Calu3 (cell line): Measurements from ENCODE around the gene TEX51. TPM values are rescaled to one million over a fixed set of nuclear protein-coding genes. Genes with fewer than 3 reads are reported as not detected.
A peak's percentile ranks its signal among the peaks of the same experiment; 100 is the strongest.

Experiments used
- BruUV-seq: library from RNA; stranded (reverse); fragments of 400-500 nt; replicated peaks from 2 replicates; lab custom pipeline; 2021; lab: Mats Ljungman, UMichigan
- CTCF ChIA-PET: fragments of 300-600 bp; sonication (Branson Sonifier 250); formaldehyde crosslinking; loops from one replicate; lab custom pipeline; 2022; ENCODE audit warnings: antibody characterized with exemption; lab: Charles Lee
- DNase-seq: peaks from one replicate; pipeline ENCODE4 v3.0.0; 2022
- H3K27ac Mint-ChIP-seq: one replicate; pipeline ENCODE4 v1.8.0; 2022; ENCODE audit warnings: mixed read lengths; ENCODE audit not compliant: unreplicated experiment
- H3K27me3 Mint-ChIP-seq: one replicate; pipeline ENCODE4 v1.8.0; 2022; ENCODE audit warnings: mixed read lengths; ENCODE audit not compliant: unreplicated experiment
- H3K36me3 Mint-ChIP-seq: one replicate; pipeline ENCODE4 v1.8.0; 2022; ENCODE audit warnings: mild to moderate bottlenecking, moderate library complexity, mixed read lengths; ENCODE audit not compliant: insufficient read depth, unreplicated experiment
- H3K4me1 Mint-ChIP-seq: one replicate; pipeline ENCODE4 v1.8.0; 2022; ENCODE audit warnings: mild to moderate bottlenecking, low read depth, mixed read lengths; ENCODE audit not compliant: unreplicated experiment
- H3K4me3 Mint-ChIP-seq: one replicate; pipeline ENCODE4 v1.8.0; 2022; ENCODE audit warnings: mild to moderate bottlenecking, low read depth, moderate library complexity, mixed read lengths; ENCODE audit not compliant: unreplicated experiment
- H3K9me3 Mint-ChIP-seq: one replicate; pipeline ENCODE4 v1.8.0; 2022; ENCODE audit warnings: low read depth, mixed read lengths; ENCODE audit not compliant: unreplicated experiment
- intact Hi-C: fragments of 100-400 bp; cut with micrococcal nuclease; formaldehyde crosslinking; loops from one replicate; pipeline ENCODE4 v1.10.0; 2022; ENCODE audit not compliant: unreplicated experiment
- total RNA-seq: library from RNA; stranded (reverse); gene quantifications from 2 replicates; pipeline ENCODE4 v1.2.3, GENCODE V29; 2022
- TF ChIP-seq, protein P1 (sequence below): fragments of 200-600 bp; IDR thresholded peaks from one replicate; pipeline ENCODE4 v1.8.0; 2022; ENCODE audit warnings: antibody characterized with exemption; ENCODE audit not compliant: unreplicated experiment

The TEX51 gene
- total RNA-seq, 1 experiment from 2014 or later, result not detected

DNA sequence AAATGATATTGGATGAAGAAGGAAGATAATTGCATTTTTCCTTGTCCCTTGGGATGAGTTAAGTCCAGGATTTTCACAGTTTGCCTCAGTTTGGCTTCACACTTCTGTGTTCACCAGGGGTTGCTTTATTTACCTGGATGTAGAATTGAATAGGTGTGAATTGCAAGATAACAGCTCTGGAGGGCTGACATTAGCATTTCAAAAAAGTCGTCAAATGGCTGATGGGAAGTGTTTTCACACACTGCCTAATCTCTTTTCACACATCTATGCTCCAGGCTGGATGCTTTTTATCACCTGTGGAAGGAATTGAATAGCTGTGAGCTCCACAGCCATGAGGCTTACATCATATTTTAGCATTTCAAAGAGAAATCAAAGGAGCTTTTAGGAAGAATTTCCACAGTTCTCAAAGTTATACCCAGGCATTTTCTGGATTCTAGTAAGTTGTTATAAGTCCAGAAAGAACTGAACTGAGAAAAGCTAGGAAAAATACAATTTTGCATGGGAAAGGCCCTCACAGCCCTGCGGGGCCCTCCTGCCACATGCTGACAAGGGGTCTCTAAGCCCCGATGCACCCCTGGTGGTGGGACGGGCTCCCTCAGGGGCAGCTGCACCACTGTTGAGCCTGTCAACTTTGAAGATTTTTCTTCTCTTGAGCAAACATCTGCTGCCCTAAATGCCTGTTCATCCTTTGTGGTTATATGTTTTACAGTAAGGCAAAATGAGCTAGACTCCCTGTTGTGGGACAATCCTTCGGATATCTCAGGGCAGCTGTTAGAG is 43.9 kb downstream of the TEX51 start:
- H3K36me3 Mint-ChIP-seq, result peaks cover 10% of the 10 kb centered on the region
- CTCF ChIA-PET, result no interaction called here
- H3K27ac Mint-ChIP-seq, result no peak overlapping the region
- intact Hi-C loops, result no loop called here
- TF ChIP-seq, protein P1, sequence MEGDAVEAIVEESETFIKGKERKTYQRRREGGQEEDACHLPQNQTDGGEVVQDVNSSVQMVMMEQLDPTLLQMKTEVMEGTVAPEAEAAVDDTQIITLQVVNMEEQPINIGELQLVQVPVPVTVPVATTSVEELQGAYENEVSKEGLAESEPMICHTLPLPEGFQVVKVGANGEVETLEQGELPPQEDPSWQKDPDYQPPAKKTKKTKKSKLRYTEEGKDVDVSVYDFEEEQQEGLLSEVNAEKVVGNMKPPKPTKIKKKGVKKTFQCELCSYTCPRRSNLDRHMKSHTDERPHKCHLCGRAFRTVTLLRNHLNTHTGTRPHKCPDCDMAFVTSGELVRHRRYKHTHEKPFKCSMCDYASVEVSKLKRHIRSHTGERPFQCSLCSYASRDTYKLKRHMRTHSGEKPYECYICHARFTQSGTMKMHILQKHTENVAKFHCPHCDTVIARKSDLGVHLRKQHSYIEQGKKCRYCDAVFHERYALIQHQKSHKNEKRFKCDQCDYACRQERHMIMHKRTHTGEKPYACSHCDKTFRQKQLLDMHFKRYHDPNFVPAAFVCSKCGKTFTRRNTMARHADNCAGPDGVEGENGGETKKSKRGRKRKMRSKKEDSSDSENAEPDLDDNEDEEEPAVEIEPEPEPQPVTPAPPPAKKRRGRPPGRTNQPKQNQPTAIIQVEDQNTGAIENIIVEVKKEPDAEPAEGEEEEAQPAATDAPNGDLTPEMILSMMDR, result no peak
- peaks cover 13% of the 10 kb centered on the region for H3K9me3 Mint-ChIP-seq
- no TSS peak for BruUV-seq
- no peak for DNase-seq
- peaks cover 25% of the 10 kb centered on the region for H3K27me3 Mint-ChIP-seq
- no peak overlapping the region for H3K4me3 Mint-ChIP-seq
- peaks cover 16% of the 10 kb centered on the region for H3K4me1 Mint-ChIP-seq

DNA sequence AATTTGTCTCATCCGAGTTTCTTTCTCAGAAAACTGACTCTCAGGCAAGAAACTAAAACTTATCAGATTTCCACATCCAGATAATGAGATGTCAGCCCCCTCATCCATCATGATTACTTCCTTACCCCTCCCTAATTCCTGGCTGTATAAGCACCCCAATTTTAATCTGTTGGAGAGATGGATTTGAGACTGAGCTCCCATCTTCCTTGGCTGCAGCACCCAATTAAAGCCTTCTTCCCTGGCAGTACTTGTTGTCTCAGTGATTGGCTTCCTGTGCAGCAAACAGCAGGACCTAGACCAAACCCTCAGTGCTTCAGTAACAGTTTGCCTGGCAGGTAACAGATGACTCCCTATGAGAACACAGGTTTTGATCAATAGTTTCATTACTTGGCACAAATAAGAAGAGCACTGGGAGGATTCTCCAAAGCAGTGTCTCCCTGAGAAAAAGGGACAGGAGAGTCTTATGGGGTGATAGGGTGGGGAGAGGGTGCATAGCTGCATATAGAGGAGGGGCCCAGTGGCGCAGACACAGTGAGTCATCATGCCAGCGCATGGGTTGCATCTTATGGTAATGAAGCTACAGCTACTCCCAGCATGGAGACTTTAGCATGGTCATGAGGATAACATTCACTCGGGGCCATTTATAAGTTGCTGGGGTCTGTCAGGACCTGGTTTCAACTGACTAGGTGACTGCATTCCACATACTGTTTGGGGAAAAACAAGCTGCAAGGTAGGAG is 45.1 kb downstream of the TEX51 start:
- no TSS peak for BruUV-seq
- H3K27ac Mint-ChIP-seq, result no peak overlapping the region
- TF ChIP-seq, protein P1, result no peak
- H3K9me3 Mint-ChIP-seq, result peaks cover 13% of the 10 kb centered on the region
- intact Hi-C loops, result no loop called here
- peaks cover 10% of the 10 kb centered on the region for H3K36me3 Mint-ChIP-seq
- peaks cover 16% of the 10 kb centered on the region for H3K4me1 Mint-ChIP-seq
- CTCF ChIA-PET, result no interaction called here
- peaks cover 14% of the 10 kb centered on the region for H3K27me3 Mint-ChIP-seq
- no peak overlapping the region for H3K4me3 Mint-ChIP-seq
- no peak for DNase-seq

DNA sequence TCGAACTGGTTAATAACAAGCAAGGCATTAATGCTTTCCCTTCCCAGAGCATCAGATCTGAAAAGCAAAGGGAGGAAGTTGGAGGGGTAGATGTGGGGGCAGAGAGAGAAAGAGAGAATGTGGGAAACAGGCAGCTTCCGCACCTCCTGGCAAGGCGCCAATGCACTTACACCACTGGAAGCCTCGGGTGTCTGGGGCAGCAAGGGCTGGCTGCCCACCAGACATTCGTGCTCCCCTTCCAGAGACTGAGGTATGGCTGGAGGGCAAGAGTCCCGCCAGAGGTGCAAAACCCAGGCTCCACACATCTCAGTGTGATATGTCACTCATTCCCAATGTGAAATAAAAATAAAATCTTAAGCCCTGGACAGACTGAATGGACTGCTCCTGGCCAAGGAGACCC is 46.4 kb downstream of the TEX51 start:
- Mint-ChIP-seq H3K4me1 (peaks cover 16% of the 10 kb centered on the region), H3K27ac (no peak overlapping the region), H3K27me3 (peaks cover 5% of the 10 kb centered on the region), H3K9me3 (peaks cover 13% of the 10 kb centered on the region), H3K36me3 (peaks cover 10% of the 10 kb centered on the region), H3K4me3 (no peak overlapping the region)
- intact Hi-C loops, result no loop called here
- DNase-seq, result no peak
- TF ChIP-seq, protein P1, result no peak
- BruUV-seq, result no TSS peak
- CTCF ChIA-PET, result no interaction called here

DNA sequence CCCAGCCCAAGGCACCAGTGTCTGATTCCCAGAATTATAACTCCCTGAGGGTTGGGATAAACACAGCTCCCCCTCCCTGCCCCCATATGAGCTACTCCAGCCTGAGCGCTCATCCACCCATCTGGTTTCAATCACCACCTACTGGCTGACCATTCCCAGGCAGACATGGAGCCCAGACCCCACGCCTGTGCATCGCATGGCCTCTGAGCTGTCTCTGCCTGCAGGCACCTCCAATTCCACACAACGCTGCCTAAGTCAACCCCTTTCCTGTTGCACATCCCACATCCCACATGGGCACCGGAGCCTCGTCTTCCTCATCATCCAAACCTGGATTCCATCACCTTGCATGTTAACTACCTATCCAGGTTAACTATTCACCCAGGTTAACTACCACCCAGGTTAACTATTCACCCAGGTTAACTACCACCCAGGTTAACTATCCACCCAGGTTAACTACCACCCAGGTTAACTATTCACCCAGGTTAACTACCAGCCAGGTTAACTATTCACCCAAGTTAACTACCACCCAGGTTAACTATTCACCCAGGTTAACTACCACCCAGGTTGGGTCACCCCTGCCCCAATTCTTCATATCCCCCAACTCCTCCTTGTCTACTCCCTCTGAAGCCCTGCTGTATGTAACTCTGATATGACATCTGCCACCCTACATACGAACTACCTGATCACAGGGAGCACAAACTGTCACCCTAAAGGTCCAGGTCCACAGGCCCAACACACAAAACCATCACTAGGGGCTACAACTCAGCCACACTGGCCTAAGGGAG is 47.8 kb downstream of the TEX51 start:
- Mint-ChIP-seq H3K36me3 (peaks cover 10% of the 10 kb centered on the region), H3K4me1 (peaks cover 16% of the 10 kb centered on the region), H3K4me3 (peak overlapping the region; percentile 18), H3K27me3 (no peaks in the 10 kb centered on the region), H3K9me3 (peaks cover 13% of the 10 kb centered on the region), H3K27ac (peak overlapping the region; percentile 50)
- intact Hi-C loops, result no loop called here
- BruUV-seq, result no TSS peak
- CTCF ChIA-PET, result no interaction called here
- no peak for DNase-seq
- TF ChIP-seq, protein P1, result no peak
